HG03457 (cell line): ENCODE results near the gene AMZ2.
"Not testable (repeated sequence)": the region's sequence is repeated elsewhere in the genome, so short reads cannot be mapped to it uniquely, and the experiment has no call there.

Source experiments
- ATAC-seq: cut with Tn5 transposase; IDR thresholded peaks from one replicate; pipeline ENCODE4 v1.9.1; 2021; ENCODE audit warnings: moderate number of reproducible peaks; ENCODE audit not compliant: unreplicated experiment

Gene AMZ2

GRCh38 chr17:68220186-68220585, 27.7 kb upstream of the AMZ2 start:
- ATAC-seq: not testable (repeated sequence)

- not testable (repeated sequence) for ATAC-seq
Measured at GRCh38 chr17:68220786-68221185, 27.1 kb upstream of the AMZ2 start.

- no peak for ATAC-seq
Measured at GRCh38 chr17:68221786-68222185, 26.1 kb upstream of the AMZ2 start.

GRCh38 chr17:68222606-68223005, 25.2 kb upstream of the AMZ2 start:
- no peak for ATAC-seq

GRCh38 chr17:68225055-68225454, 22.8 kb upstream of the AMZ2 start:
- ATAC-seq: not testable (repeated sequence)

- ATAC-seq: not testable (repeated sequence)
Measured at GRCh38 chr17:68228039-68228680, 19.7 kb upstream of the AMZ2 start.

- no peak for ATAC-seq
Measured at GRCh38 chr17:68228817-68229570, 18.8 kb upstream of the AMZ2 start.

- no peak for ATAC-seq
Measured at GRCh38 chr17:68229619-68230018, 18.2 kb upstream of the AMZ2 start.

GRCh38 chr17:68231131-68231530, 16.7 kb upstream of the AMZ2 start:
- not testable (repeated sequence) for ATAC-seq

GRCh38 chr17:68231541-68231940, 16.3 kb upstream of the AMZ2 start:
- ATAC-seq: no peak

GRCh38 chr17:68232741-68233140, 15.1 kb upstream of the AMZ2 start:
- not testable (repeated sequence) for ATAC-seq

GRCh38 chr17:68234726-68235335, 13.0 kb upstream of the AMZ2 start:
- not testable (repeated sequence) for ATAC-seq

- not testable (repeated sequence) for ATAC-seq
Measured at GRCh38 chr17:68235336-68235791, 12.5 kb upstream of the AMZ2 start.

- peak; percentile 52 for ATAC-seq
Measured at GRCh38 chr17:68237369-68238163, 10.3 kb upstream of the AMZ2 start.

GRCh38 chr17:68238164-68238870, 9.5 kb upstream of the AMZ2 start:
- ATAC-seq: no peak

- no peak for ATAC-seq
Measured at GRCh38 chr17:68238871-68239253, 9.0 kb upstream of the AMZ2 start.

GRCh38 chr17:68239632-68240366, 8.0 kb upstream of the AMZ2 start:
- no peak for ATAC-seq

- no peak for ATAC-seq
Measured at GRCh38 chr17:68246271-68247028, 1.4 kb upstream of the AMZ2 start.

- peak; percentile 18 for ATAC-seq
Measured at GRCh38 chr17:68248199-68248825, 469 bp downstream of the AMZ2 start.
